NCI-H1105 treated with DMSO at 0.1 percent for 48 hours (cell line): ENCODE data around the gene CHAC1.

Source experiments
- DNase-seq: peaks from one replicate; lab custom pipeline; 2025; lab: John Stamatoyannopoulos, UW

Gene CHAC1

DNA sequence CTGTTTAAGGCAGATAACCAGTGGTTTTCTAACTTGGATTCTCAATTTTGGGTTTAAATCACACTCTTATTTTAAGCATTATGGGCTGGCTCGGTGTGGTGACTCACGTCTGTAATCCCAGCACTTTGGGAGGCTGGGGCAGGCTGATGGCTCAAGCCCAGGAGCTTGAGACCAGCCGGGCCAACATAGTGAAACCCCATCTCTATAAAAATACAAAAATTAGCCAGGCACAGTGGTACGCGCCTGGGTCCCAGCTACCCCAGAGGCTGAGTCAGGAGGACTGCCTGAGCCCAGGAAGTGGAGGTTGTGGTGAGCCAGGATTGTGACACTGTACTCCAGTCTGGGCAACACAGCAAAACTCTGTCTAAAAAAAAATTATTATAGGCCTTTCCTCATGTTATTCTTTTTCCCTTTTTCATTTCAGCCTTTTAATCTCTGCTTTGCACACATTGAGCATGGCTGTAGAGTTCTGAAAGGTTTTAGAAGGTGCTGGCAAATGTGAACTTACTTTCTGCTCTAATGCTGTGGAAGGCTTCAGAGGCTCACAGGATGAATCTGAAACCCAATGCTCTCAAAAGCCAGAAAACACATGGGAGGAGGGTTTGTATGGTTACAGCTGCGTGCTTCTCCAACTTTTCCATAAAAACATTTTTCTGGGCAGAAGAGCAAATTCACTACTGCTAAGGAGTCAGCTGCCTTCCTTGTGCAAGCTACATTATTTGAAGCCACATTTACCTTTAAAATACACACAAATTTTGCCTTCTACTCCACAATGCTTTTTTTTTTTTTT lies 32.5 kb downstream of the CHAC1 start:
- DNase-seq, result no peak

DNA sequence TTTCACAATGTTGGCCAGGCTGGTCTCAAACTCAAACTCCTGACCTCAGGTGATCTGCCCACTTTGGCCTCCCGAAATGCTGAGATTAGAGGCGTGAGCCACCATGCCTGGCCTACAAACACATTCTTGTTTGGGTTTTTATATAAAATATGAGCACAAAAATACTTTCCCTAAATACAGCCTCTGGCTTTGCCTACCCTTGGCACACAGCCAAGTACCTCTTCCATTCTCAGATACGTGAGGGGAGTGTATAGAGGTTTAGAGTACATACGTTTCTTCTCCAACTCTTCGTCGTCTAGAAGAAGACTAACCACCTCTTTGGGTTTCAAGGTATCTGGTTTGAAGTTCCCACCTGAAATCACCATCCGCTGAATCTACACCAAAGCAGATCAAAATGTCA lies 33.5 kb downstream of the CHAC1 start:
- DNase-seq, result no peak

DNA sequence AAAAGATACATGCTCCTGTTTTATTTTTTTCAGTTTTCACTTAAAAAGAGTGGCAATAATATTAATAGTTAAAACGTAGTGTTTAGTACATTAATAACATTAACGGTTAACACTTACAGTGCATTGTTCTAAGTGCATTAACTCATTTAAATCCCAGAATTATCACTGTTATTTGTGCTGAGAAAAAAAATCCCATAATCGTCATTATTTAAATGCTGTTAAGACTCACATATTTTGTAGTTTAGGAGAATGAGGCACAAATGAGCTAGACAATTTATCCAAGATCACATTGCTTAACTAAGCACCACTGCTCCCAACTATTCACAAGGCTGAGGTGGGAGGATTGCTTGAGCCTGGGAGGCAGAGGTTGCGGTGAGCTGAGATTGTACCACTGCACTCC lies 34.9 kb downstream of the CHAC1 start:
- DNase-seq, result no peak

- DNase-seq, result no peak
Observed at GRCh38 chr15:40990080-40990479, 36.8 kb downstream of the CHAC1 start.

DNA sequence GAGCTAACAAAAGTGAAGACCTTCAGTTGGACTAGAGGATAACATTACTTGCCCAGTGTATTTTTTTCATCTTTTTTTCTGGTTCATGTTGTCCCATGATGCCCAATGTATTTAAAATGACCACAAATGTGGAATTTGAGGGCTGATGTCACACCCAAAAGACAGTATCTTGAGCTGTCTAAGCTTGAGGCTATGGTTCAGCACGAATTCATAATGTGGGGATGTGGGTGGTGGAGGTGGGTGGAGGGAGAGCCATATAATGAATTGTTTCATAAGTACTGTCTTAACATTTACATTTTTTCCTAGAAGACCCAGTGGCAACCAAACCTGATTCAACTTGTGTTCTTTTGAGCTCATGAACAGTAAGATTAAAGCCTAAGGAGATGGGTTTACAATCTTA lies 37.5 kb downstream of the CHAC1 start:
- DNase-seq, result no peak

- DNase-seq, result no peak
Observed at GRCh38 chr15:40991355-40991754, 38.1 kb downstream of the CHAC1 start.

GRCh38 chr15:40992241-40992741 lies 39.0 kb downstream of the CHAC1 start:
- no peak for DNase-seq

GRCh38 chr15:40992825-40993224 lies 39.6 kb downstream of the CHAC1 start:
- no peak for DNase-seq

DNA sequence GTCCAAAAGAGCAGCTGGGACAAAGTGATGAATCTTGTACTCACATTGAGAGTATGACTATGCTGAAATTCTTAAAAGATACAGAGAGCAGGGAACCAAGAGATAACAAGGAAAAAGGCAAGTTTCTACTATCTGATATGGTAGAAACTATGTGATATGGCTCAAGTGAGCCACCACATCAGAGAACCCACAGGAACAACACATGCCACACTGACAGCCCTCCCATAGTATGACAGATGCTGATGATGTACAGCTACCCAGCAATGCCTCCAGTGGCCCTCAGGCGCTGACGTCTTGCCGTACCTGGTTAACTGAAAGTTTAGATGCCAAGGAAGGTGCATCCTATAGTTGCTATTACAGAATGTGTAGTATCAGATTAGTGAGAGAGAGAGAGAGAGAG lies 42.4 kb downstream of the CHAC1 start:
- DNase-seq, result no peak

GRCh38 chr15:40999190-40999589 lies 45.9 kb downstream of the CHAC1 start:
- DNase-seq, result no peak

DNA sequence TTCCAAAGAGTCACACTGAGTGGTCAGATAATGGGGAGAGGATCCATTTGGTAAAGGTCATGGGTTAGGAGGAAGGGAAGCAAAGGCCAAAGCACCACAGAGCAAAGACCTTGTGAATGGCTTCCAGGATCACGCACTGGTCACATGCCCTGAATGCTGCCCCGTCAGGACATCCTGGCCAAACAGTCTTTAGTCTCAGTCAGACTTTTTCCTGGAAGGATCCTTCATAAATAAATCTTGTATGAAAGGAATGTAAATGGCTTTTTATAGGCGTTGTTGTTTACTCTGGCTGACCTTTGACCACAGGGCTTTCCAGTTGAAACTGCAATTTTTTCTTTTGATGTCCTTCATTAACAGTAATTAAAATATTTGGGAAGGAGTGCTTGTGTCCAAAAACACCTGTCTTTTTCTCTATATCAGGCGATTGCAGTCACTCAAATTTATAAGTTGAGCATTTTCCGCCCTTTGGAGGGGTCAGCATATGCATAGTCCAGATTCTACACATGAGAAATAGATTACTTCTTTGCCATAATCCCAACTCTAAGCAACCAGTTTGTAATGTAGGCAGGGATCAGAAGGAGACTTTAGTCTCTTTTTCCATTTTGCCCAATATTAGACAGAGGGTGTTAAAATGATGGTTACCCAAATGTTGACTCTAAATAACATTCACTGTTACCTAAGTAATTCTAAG lies 48.4 kb downstream of the CHAC1 start:
- no peak for DNase-seq

GRCh38 chr15:41004490-41004889 lies 51.2 kb downstream of the CHAC1 start:
- peak; percentile 73 for DNase-seq
